H9 (cell line): ENCODE data around the gene PRODH2. TPM values are rescaled to one million over a fixed set of nuclear protein-coding genes. Genes with fewer than 3 reads are reported as not detected.

Experiments
- DNase-seq: peaks from one replicate; pipeline ENCODE4 v3.0.0-alpha.2; 2017
- H2AFZ ChIP-seq: one replicate; pipeline ENCODE4 v1.6.1; 2013; ENCODE audit warnings: mild to moderate bottlenecking, low read length, control low read depth, moderate library complexity
- H2AK5ac ChIP-seq: 2 replicates; pipeline ENCODE4 v1.6.1; 2013; ENCODE audit warnings: low read length, control low read depth, mixed read lengths; ENCODE audit not compliant: insufficient read length
- H2BK120ac ChIP-seq: one replicate; pipeline ENCODE4 v1.6.1; 2013; ENCODE audit warnings: low read depth, mild to moderate bottlenecking, low read length, control low read depth, inconsistent platforms; ENCODE audit not compliant: poor library complexity, severe bottlenecking
- H2BK12ac ChIP-seq: 2 replicates; pipeline ENCODE4 v1.6.1; 2013; ENCODE audit warnings: low read length, control low read depth, mixed read lengths, low read depth; ENCODE audit not compliant: insufficient read length
- H2BK15ac ChIP-seq: 2 replicates; pipeline ENCODE4 v1.6.1; 2013; ENCODE audit warnings: low read depth, low read length, control low read depth
- H2BK20ac ChIP-seq: one replicate; pipeline ENCODE4 v1.6.1; 2013; ENCODE audit warnings: low read depth, mild to moderate bottlenecking, low read length, control low read depth, inconsistent platforms; ENCODE audit not compliant: poor library complexity, severe bottlenecking
- H2BK5ac ChIP-seq: 2 replicates; pipeline ENCODE4 v1.6.1; 2013; ENCODE audit warnings: low read length, control low read depth, mixed read lengths; ENCODE audit not compliant: insufficient read length
- H3K14ac ChIP-seq: 2 replicates; pipeline ENCODE4 v1.6.1; 2013; ENCODE audit warnings: low read length, control low read depth; ENCODE audit not compliant: insufficient read depth
- H3K18ac ChIP-seq: 2 replicates; pipeline ENCODE4 v1.6.1; 2013; ENCODE audit warnings: low read depth, mild to moderate bottlenecking, mixed read lengths, low read length, control low read depth; ENCODE audit not compliant: insufficient read length
- H3K23ac ChIP-seq: 2 replicates; pipeline ENCODE4 v1.6.1; 2013; ENCODE audit warnings: low read length, control low read depth, mixed read lengths, low read depth; ENCODE audit not compliant: insufficient read length
- H3K23me2 ChIP-seq: 2 replicates; pipeline ENCODE4 v1.6.1; 2013; ENCODE audit warnings: low read depth, mild to moderate bottlenecking, mixed read lengths, low read length, control low read depth; ENCODE audit not compliant: insufficient read length, poor library complexity, severe bottlenecking
- H3K27ac ChIP-seq: 2 replicates; pipeline ENCODE4 v1.5.1; 2013; ENCODE audit warnings: low read length, control low read depth, mixed read lengths, low read depth; ENCODE audit not compliant: insufficient read length
- H3K27me3 ChIP-seq: 2 replicates; pipeline ENCODE4 v1.6.1; 2013; ENCODE audit warnings: low read length, control low read depth, inconsistent platforms; ENCODE audit not compliant: insufficient read depth
- H3K4ac ChIP-seq: 2 replicates; pipeline ENCODE4 v1.6.1; 2013; ENCODE audit warnings: low read depth, mild to moderate bottlenecking, control low read depth, inconsistent platforms, low read length, moderate library complexity
- H3K4me1 ChIP-seq: 2 replicates; pipeline ENCODE4 v1.6.1; 2013; ENCODE audit warnings: low read length, control low read depth, inconsistent platforms; ENCODE audit not compliant: insufficient read depth
- H3K4me2 ChIP-seq: 2 replicates; pipeline ENCODE4 v1.6.1; 2013; ENCODE audit warnings: low read length, control low read depth, mixed read lengths; ENCODE audit not compliant: insufficient read length, insufficient read depth
- H3K56ac ChIP-seq: 2 replicates; pipeline ENCODE4 v1.6.1; 2013; ENCODE audit warnings: low read depth, mild to moderate bottlenecking, mixed read lengths, low read length, control low read depth; ENCODE audit not compliant: insufficient read length
- H3K79me1 ChIP-seq: 2 replicates; pipeline ENCODE4 v1.6.1; 2013; ENCODE audit warnings: low read depth, mild to moderate bottlenecking, moderate library complexity, low read length, control low read depth, inconsistent platforms; ENCODE audit not compliant: insufficient read depth, poor library complexity, severe bottlenecking
- H3K79me2 ChIP-seq: 2 replicates; pipeline ENCODE4 v1.6.1; 2013; ENCODE audit warnings: low read length, control low read depth, inconsistent platforms; ENCODE audit not compliant: insufficient read depth
- H3K9ac ChIP-seq: 2 replicates; pipeline ENCODE4 v1.6.1; 2013; ENCODE audit warnings: low read length, control low read depth, mixed read lengths; ENCODE audit not compliant: insufficient read length; ENCODE audit errors: extremely low read depth
- H3K9me3 ChIP-seq: one replicate; pipeline ENCODE4 v1.6.1; 2013; ENCODE audit warnings: low read depth, low read length, inconsistent platforms; ENCODE audit not compliant: control insufficient read depth
- H3T11ph ChIP-seq: one replicate; pipeline ENCODE4 v1.6.1; 2013; ENCODE audit warnings: mild to moderate bottlenecking, low read length, control low read depth, inconsistent platforms
- H4K20me1 ChIP-seq: one replicate; pipeline ENCODE4 v1.6.1; 2013; ENCODE audit not compliant: control insufficient read depth, insufficient read length, insufficient read depth
- H4K5ac ChIP-seq: 2 replicates; pipeline ENCODE4 v1.6.1; 2013; ENCODE audit warnings: low read depth, mild to moderate bottlenecking, mixed read lengths, low read length, control low read depth; ENCODE audit not compliant: insufficient read length
- H4K8ac ChIP-seq: replicated peaks from 2 replicates; pipeline ENCODE4 v1.6.1; 2013; ENCODE audit warnings: low read length, control low read depth, mixed read lengths, low read depth; ENCODE audit not compliant: insufficient read length
- H4K91ac ChIP-seq: 2 replicates; pipeline ENCODE4 v1.6.1; 2013; ENCODE audit warnings: low read depth, mild to moderate bottlenecking, moderate library complexity, mixed read lengths, low read length, control low read depth; ENCODE audit not compliant: insufficient read length
- H3K27ac Mint-ChIP-seq, 3 experiments: 2 replicates in 2 of 3; 3 replicates in 1 of 3; pipeline ENCODE4 v1.8.0; 2020 to 2021; ENCODE audit warnings: mixed read lengths in 3 of 3, mild to moderate bottlenecking in 1 of 3, moderate library complexity in 1 of 3
- H3K27me3 Mint-ChIP-seq: 2 replicates; pipeline ENCODE4 v1.8.0; 2021; ENCODE audit warnings: low read depth, mild to moderate bottlenecking, moderate library complexity, mixed read lengths
- H3K36me3 Mint-ChIP-seq, 3 experiments: 2 replicates in 2 of 3; 3 replicates in 1 of 3; pipeline ENCODE4 v1.8.0; 2020 to 2021; ENCODE audit warnings: low read depth in 3 of 3, mixed read lengths in 3 of 3; ENCODE audit not compliant: insufficient read depth in 1 of 3
- H3K4me1 Mint-ChIP-seq, 2 experiments: 2 replicates each; pipeline ENCODE4 v1.8.0; 2020; ENCODE audit warnings: mixed read lengths in 2 of 2
- H3K4me3 Mint-ChIP-seq, 2 experiments: 2 replicates in 1 of 2; 3 replicates in 1 of 2; pipeline ENCODE4 v1.8.0; 2020 to 2021; ENCODE audit warnings: mild to moderate bottlenecking in 2 of 2, mixed read lengths in 2 of 2, moderate library complexity in 1 of 2
- H3K9me3 Mint-ChIP-seq, 2 experiments: 2 replicates in 1 of 2; 3 replicates in 1 of 2; pipeline ENCODE4 v1.8.0; 2020; ENCODE audit warnings: mild to moderate bottlenecking in 2 of 2, mixed read lengths in 2 of 2, moderate library complexity in 1 of 2
- CTCF ChIP-seq: fragments of 200-600 bp; sonication (generic); conservative IDR thresholded peaks from 3 replicates; pipeline ENCODE4 v1.8.0; 2021; ENCODE audit warnings: antibody characterized with exemption, mild to moderate bottlenecking
- WGBS: extraction: QIAGEN DNeasy Blood & Tissue Kit; methylation state at CpG from one replicate; pipeline ENCODE4 v1.1.7; 2013; ENCODE audit warnings: missing lambda C conversion rate, low lambda C conversion rate, mixed read lengths; ENCODE audit not compliant: insufficient read length; ENCODE audit errors: extremely low coverage; 5-methylcytosine and 5-hydroxymethylcytosine counted together
- total RNA-seq: library from RNA; stranded (reverse); gene quantifications from 2 replicates; pipeline ENCODE4 v1.2.1, GENCODE V29; 2021

Gene PRODH2
- total RNA-seq, 1 experiment from 2014 or later: not detected

- no peaks in the 10 kb centered on the region for H3K79me2 ChIP-seq
- peak within 1 kb of the TSS; percentile 73 for H3K14ac ChIP-seq
- H3K23me2 ChIP-seq: peaks cover 15% of the 10 kb centered on the region
- H3K4ac ChIP-seq: no peak within 1 kb of the TSS
- H2BK15ac ChIP-seq: no peak within 1 kb of the TSS
- H2BK12ac ChIP-seq: no peak within 1 kb of the TSS
- no peaks in the 10 kb centered on the region for H3K9me3 ChIP-seq
- no peaks in the 10 kb centered on the region for H3K9me3 Mint-ChIP-seq
- no peaks in the 10 kb centered on the region for H3K79me1 ChIP-seq
- no peaks in the 10 kb centered on the region for H3K27me3 ChIP-seq
- H4K8ac ChIP-seq: no peak within 1 kb of the TSS
- H3K27ac Mint-ChIP-seq: peak within 1 kb of the TSS; percentile 68 to 87 (median 86); a peak in 5 of 7 replicates
- no peak within 1 kb of the TSS for H3K23ac ChIP-seq
- H3K27ac ChIP-seq: no peak within 1 kb of the TSS
- DNase-seq: peak; percentile 54
- no peaks in the 10 kb centered on the region for H4K20me1 ChIP-seq
- H3K4me2 ChIP-seq: peak within 1 kb of the TSS; percentile 43
- peaks cover 12 to 23% of the 10 kb centered on the region in 2 experiments for H3K4me1 Mint-ChIP-seq
- no peak within 1 kb of the TSS for H3K18ac ChIP-seq
- H2AFZ ChIP-seq: no peak within 1 kb of the TSS
- H3K27me3 Mint-ChIP-seq: peaks cover 7% of the 10 kb centered on the region
- no peak within 1 kb of the TSS for H2BK120ac ChIP-seq
- no peak within 1 kb of the TSS for H3K56ac ChIP-seq
- no peak within 1 kb of the TSS for H2AK5ac ChIP-seq
- peaks cover 0 to 21% (median 18%) of the 10 kb centered on the region in 3 experiments; a peak in 5 of 7 replicates for H3K36me3 Mint-ChIP-seq
- no peak within 1 kb of the TSS for H4K91ac ChIP-seq
- no peak within 1 kb of the TSS for H3K9ac ChIP-seq
- no peak within 1 kb of the TSS for H4K5ac ChIP-seq
- peak within 1 kb of the TSS; percentile 91 to 95 for H3K4me3 Mint-ChIP-seq
- WGBS: no CpG with 5 or more reads among the region's 52 CpGs
- no peak within 1 kb of the TSS for H3T11ph ChIP-seq
- no peak within 1 kb of the TSS for H2BK20ac ChIP-seq
- TF ChIP-seq CTCF: no peak
- H2BK5ac ChIP-seq: no peak within 1 kb of the TSS
- H3K4me1 ChIP-seq: no peaks in the 10 kb centered on the region
Observed at GRCh38 chr19:35756377-35757230, 56.0 kb downstream of the PRODH2 start, which contains the start of gene HSPB6. Gene HSPB6, minus strand, starts transcription at chr19:35757029. Its CDS starts 21 bp downstream, at chr19:35757008.
